Activated T-cell treated with anti-CD3 and anti-CD28 coated beads for 24 hours (primary cell): ENCODE results near the gene C14orf93.

Experiments used
- DNase-seq: peaks from one replicate; pipeline ENCODE4 v3.0.0-alpha.2; 2020; ENCODE audit warnings: low read depth

The C14orf93 gene

GRCh38 chr14:23009939-23010726, at the start of gene C14orf93:
Gene C14orf93 (minus strand): TSS chr14:23010143. CDS start chr14:22999023, 11,120 bp downstream.
- DNase-seq = peak; percentile 75

DNA sequence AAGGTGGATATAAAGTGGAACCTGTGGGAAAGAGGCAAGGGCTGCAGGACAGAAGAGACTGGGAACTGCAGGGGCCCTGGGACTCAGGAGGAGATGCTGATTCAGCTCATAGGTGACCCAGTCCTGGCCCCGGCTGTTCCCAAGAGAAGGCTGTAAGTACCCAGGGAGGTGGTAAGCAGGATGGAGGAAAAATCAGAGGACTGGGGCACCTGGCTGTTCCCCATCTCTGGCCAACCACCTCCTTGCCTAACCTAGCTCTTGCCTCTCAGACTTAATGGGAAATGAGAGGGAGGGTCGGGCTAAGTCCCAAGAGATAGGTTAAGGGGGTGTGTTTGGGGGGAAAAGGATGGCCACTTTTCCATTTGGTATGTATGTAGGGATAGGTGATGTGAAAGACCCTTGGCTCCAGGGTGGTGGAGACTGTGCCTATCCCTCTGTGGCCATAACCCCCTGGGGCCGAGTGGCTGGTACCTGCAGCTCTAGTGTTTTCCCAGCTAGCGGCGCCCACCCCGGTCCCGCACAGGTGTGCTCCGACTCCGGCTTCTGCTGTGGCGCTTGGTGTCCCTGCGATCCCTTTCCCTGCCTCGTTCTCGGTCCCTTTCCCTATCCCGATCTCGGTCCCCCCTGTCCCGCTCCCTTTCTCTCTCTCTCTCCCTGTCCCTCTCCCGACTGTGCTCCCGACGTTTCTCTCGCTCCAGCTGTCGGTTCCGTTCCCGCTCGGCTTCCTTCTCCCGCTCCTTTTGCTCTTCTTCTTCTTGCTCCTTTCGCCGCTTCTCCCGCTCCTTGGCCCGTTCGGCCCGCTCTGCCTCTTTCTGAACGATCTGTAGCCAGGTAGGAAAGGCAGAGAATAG, 48.9 kb upstream of the C14orf93 start:
- DNase-seq = no peak

- DNase-seq = peak; percentile 79
Observed at GRCh38 chr14:23057757-23058653, 48.1 kb upstream of the C14orf93 start.

DNA sequence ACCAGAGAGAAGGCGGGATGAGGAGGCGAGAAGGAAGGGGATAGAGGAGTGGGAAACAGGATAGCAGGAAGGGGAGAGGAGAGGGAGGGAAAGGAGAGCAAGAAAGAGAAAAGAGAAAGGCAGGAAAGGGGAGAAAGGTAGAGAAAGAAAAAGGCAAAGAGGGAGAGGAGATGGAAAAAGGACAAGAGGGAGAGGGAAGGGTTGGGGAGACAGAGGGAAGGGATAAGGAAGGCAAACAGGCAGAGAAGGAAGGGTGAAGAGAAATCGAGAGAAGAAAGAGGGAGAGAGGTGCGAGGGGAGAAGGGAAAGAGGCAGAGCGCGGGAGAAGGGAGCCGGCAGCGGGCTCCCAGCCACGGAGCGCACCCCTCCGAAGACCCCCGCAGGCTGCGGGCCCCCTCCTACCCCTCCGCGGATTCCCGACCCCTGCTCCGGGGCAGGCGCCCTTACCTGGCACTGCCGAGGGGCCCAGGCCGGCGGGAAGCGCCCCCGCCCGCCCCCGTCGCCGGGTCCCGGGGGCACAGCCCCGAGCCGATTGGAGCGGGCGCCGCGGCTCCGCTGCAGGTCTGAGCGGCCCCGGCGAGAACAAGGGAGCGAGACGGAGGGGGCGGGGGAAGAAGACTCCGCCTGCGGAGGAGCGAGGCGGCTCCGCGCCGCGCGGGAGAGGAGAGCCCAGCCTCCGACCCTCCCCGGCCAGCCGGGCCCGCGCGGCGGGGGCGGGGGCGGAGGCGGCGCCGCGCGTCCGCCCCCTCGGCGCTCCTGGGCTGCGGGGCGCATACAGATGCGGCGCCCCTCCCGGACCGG, 47.2 kb upstream of the C14orf93 start, which contains the start of gene CDH24:
TSS of gene CDH24 (minus strand) at position 565 of the 801 bp plus-strand sequence. CDS start 1,787 bp downstream, outside the sequence.
- DNase-seq = peak; percentile 53

GRCh38 chr14:23056145-23056955, 46.4 kb upstream of the C14orf93 start:
- DNase-seq = peak; percentile 51

DNA sequence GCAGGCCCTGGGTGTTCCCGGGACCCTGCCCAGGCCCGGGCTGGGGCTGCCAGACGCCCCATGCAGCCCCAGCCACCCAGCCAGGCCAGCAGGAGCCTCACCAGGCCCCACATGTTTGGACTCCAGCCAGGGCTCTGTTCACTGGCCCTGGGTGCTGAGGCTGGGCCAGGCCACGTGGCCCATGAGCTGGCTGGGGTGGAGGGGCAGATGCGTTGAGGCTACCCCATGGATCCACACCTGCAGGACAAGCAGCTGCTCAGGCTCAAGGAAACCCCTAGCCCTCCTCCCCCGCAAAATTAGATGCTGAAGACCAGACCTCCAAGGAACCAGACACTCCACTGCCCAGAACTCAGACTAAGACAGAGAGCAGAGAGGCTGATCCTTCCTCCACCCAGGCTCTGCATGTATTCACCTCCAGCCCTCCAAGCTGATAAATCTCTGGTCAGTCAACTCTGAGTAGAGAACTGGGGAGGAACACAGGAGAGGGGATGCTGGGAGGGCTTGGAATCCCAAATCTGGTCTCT, 45.7 kb upstream of the C14orf93 start:
- DNase-seq = no peak

- no peak for DNase-seq
Observed at GRCh38 chr14:23055147-23055550, 45.2 kb upstream of the C14orf93 start.

DNA sequence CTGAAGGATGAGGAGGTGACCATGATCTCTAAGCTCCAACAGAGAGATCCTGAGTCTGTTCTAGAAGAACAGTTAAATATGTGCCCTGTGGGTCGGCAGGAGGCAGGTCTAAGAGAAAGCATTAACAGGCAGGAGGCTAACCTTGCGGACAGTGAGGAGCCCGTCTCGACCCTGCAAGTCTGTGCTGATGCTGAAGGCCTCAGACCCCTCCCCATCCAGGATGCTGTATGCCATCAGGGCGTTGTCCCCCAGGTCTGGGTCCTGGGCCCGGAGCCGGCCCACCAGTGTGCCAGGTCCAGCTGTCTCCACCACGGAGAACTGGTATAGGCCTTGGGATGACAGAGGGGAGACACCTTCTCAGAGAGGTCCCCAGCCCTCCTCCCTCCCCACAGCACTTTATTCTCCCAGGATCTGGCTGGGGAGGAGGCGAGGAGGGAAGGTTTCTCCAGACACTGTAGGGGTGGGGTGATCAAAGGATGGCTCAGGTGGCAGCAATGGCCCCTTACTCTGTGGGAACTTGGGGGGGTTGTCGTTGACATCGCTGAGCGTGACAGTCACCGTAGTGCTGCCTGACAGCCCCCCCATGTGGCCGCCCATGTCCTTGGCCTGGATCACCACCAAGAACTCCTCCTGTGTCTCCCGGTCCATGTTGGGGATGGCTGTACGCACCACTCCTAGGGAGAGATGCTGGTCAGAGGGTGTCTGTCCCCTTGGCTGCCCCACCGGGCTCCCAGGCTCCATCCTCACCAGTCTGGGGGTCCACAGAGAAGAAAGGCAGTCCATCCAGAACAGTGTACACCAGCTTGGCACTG, 44.3 kb upstream of the C14orf93 start:
- no peak for DNase-seq

DNA sequence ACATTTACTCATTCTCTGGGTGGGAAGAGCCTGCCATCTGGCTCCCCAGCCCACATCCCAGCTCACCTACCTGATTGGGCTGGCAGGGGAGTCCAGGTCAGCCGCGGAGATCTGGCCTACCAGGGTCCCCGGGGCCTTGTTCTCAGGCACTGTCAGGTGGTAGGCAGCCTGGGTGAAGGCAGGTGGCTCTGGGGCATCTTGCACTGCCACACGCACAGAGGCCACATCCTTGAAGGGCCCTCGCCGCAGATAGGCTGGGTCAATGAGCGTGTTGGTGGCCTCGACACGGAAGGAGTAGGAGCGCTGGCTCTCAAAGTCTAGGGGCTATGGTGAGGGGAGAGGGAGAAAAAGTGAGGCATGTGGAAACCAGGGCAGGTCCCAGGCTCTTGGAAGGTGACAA, 43.5 kb upstream of the C14orf93 start:
- no peak for DNase-seq

DNA sequence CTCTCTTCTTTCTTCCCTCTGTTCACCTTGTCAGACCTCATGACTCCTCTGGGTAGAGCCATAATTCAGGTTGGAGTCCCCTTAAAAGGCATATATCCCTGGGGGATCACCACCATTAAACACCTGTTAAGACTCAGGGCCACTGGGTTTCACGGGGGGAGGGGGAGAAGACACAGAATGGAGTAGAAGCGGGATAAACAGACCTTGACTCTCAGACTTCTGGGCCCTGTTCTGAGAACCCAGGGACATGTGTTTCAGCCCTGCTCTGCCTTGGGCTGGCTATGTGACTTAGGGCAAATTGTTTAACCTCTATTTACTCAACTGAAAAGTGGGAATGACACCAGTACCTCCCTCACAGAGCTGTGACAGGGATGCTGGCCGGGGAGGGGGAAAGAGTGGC, 42.7 kb upstream of the C14orf93 start:
- no peak for DNase-seq

GRCh38 chr14:23052182-23052623, 42.3 kb upstream of the C14orf93 start:
- no peak for DNase-seq

DNA sequence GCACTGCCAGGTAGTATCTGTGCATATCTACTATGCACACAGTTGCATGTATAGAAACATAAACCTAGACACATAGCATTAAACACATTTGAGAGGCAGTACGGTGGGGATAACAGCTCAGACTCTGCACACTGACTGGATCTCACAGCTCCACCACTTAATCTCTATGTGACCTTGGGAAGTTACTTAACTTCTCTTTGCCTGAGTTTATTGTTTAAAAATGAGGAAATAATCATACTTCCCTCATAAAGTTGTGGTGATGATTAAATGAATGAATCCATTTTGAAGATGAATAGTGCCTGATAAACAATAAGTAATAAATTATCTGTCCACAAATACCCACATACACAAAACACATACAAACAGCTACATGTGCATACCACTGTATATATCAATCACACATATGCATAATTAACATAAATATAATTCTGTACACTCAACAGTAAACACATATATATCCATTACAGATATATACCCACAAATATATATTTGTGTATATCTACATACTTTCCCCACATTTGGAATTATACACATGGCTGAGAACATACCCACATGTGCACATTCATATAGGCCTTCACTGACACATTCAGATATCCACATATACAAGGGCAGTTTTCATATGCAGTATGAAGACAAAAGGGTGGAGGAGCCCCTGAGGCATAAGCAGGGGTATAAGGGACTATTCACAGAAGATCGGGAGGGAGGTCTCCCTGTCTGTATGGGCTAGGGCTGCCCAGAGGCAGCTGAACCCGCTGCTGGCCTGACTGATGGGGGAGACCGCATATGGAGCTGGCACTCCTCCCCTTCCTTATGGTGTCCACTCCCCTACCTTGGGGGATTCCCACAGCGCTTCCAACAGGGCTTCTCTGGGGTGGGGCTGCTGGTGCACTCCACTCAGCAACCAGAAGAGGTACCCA, 41.5 kb upstream of the C14orf93 start:
- DNase-seq = no peak

- DNase-seq = no peak
Observed at GRCh38 chr14:23049011-23049410, 39.1 kb upstream of the C14orf93 start.

- no peak for DNase-seq
Observed at GRCh38 chr14:23047751-23048693, 38.1 kb upstream of the C14orf93 start.

GRCh38 chr14:23047034-23047634, 37.2 kb upstream of the C14orf93 start:
- no peak for DNase-seq
